WERI-Rb-1 (cell line): ENCODE measurements around the gene ACOD1.

ENCODE experiments used
- DNase-seq: peaks from one replicate; pipeline ENCODE4 v3.0.0-alpha.2; 2020
- H3K27ac ChIP-seq: fragments of 250-450 bp; sonication (Bioruptor Pico); 2 replicates; pipeline ENCODE4 v1.5.1; 2020; ENCODE audit warnings: mild to moderate bottlenecking, moderate library complexity
- H3K27me3 ChIP-seq: fragments of 250-450 bp; sonication (Bioruptor Pico); 2 replicates; pipeline ENCODE4 v1.5.1; 2021; ENCODE audit warnings: mild to moderate bottlenecking, low read depth, moderate library complexity; ENCODE audit not compliant: insufficient read depth, severe bottlenecking
- H3K36me3 ChIP-seq: fragments of 250-450 bp; sonication (Bioruptor Pico); 2 replicates; pipeline ENCODE4 v1.5.1; 2020; ENCODE audit warnings: mild to moderate bottlenecking, moderate library complexity
- H3K4me3 ChIP-seq: 2 replicates; pipeline ENCODE4 v1.5.1; 2011; ENCODE audit warnings: low read depth, mild to moderate bottlenecking, control low read depth, low read length
- H3K9me3 ChIP-seq: fragments of 250-450 bp; sonication (Bioruptor Pico); 2 replicates; pipeline ENCODE4 v1.5.1; 2021; ENCODE audit warnings: mild to moderate bottlenecking, moderate library complexity; ENCODE audit not compliant: severe bottlenecking
- TF ChIP-seq, protein P1 (sequence below): IDR thresholded peaks from 2 replicates; pipeline ENCODE4 v1.5.1; 2011; ENCODE audit warnings: low read depth, mild to moderate bottlenecking, control low read depth, inconsistent platforms, low read length

Gene ACOD1

DNA sequence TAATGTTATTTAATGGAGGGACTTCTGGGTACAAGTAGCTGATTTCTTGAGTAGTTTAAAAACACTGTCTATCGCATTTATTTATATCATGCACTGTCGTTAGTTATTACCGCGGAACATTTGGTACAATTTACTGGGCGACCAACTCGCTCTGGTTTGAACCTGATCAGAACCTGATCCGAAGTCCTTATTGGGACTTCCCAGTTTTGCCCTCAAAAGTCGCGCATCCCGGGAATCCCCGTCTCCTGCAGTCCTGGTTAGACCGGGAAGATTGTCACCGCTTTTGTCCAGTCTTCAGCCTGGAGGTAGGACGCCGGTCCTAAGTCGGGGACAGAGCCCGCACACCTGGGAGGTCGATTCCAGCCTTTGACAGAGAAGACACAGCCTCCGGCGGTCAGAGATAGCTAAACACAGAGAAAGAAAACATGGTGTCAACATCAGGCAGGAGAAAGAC, 44.3 kb downstream of the ACOD1 start:
- Histone ChIP-seq H3K9me3 (no peaks in the 10 kb centered on the region), H3K36me3 (no peaks in the 10 kb centered on the region), H3K4me3 (peak overlapping the region; percentile 81), H3K27me3 (no peaks in the 10 kb centered on the region), H3K27ac (peak overlapping the region; percentile 58)
- peak; percentile 10 for DNase-seq
- TF ChIP-seq, protein P1, sequence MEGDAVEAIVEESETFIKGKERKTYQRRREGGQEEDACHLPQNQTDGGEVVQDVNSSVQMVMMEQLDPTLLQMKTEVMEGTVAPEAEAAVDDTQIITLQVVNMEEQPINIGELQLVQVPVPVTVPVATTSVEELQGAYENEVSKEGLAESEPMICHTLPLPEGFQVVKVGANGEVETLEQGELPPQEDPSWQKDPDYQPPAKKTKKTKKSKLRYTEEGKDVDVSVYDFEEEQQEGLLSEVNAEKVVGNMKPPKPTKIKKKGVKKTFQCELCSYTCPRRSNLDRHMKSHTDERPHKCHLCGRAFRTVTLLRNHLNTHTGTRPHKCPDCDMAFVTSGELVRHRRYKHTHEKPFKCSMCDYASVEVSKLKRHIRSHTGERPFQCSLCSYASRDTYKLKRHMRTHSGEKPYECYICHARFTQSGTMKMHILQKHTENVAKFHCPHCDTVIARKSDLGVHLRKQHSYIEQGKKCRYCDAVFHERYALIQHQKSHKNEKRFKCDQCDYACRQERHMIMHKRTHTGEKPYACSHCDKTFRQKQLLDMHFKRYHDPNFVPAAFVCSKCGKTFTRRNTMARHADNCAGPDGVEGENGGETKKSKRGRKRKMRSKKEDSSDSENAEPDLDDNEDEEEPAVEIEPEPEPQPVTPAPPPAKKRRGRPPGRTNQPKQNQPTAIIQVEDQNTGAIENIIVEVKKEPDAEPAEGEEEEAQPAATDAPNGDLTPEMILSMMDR = no peak

DNA sequence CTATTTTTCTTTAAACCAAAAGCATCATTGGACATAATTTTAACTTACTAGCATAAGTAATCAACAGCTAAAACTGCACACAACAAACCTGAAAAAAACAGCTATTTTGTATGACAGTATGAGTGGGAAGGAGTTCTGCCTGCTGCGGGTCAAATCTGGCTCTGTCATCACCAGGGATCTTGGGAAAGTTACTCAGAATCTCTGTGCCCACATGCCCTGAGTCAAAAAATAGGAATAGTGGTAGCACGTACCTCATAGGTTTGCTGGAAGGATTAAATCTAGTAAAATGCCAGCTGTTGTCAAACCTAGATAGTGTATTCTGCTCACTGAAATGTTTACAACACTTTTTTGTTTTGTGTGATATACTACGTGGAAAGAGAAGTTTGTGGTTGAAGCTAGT, 44.7 kb downstream of the ACOD1 start:
- Histone ChIP-seq H3K27ac (no peak overlapping the region), H3K9me3 (no peaks in the 10 kb centered on the region), H3K27me3 (no peaks in the 10 kb centered on the region), H3K36me3 (no peaks in the 10 kb centered on the region), H3K4me3 (peak overlapping the region; percentile 81)
- TF ChIP-seq, protein P1 = no peak
- DNase-seq = no peak

DNA sequence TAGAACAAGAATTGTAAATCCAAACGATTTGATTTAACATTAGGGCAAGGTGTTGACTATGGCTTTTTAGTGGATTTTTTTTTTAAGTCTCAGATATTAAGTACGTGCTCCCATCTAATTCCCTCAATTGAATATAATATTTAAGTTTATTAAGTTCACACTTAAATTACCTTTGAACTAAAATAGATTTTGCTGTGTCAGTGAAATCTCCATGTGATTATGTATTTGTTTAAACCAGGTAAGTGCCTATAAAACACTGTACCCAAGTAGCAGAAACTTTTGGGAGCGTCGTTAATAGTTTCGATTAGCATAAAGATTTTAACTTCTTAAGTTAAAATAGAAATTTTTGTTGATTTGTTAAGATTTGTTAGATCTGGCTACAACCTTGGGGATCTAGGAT, 45.2 kb downstream of the ACOD1 start:
- Histone ChIP-seq H3K4me3 (no peak overlapping the region), H3K27me3 (no peaks in the 10 kb centered on the region), H3K27ac (no peak overlapping the region), H3K36me3 (no peaks in the 10 kb centered on the region), H3K9me3 (no peaks in the 10 kb centered on the region)
- DNase-seq = no peak
- TF ChIP-seq, protein P1 = no peak

DNA sequence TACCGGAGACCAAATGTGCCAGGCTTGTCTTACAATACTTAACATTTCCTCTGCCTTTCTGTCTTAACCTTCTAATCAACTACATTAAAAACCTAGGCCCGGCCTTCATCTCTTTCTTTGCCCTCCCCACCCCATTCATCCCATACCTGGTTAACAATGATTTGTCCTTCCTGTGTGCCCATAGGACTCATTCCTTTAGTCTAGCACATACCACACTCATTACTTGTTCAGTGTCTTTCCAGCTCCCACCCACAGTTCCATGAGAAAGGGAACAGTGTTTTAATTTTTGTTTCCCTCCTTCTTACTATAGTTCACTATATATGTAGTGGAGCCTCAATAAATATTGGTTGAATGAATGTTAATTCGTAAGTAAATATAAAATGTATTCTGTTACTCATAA, 46.0 kb downstream of the ACOD1 start:
- no peak for DNase-seq
- Histone ChIP-seq H3K36me3 (no peaks in the 10 kb centered on the region), H3K27me3 (no peaks in the 10 kb centered on the region), H3K9me3 (no peaks in the 10 kb centered on the region), H3K4me3 (no peak overlapping the region), H3K27ac (no peak overlapping the region)
- TF ChIP-seq, protein P1 = no peak

DNA sequence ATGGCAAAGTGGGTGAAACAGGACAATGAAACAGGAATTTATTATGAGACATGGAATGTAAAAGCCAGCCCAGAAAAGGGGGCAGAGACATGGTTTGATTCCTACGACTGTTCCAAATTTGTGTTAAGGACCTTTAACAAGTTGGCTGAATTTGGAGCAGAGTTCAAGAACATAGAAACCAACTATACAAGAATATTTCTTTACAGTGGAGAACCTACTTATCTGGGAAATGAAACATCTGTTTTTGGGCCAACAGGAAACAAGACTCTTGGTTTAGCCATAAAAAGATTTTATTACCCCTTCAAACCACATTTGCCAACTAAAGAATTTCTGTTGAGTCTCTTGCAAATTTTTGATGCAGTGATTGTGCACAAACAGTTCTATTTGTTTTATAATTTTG, 52.2 kb downstream of the ACOD1 start:
- H3K36me3 ChIP-seq = no peaks in the 10 kb centered on the region
- TF ChIP-seq, protein P1 = no peak
- no peak for DNase-seq
- H3K4me3 ChIP-seq = no peak overlapping the region
- no peak overlapping the region for H3K27ac ChIP-seq
- H3K9me3 ChIP-seq = no peaks in the 10 kb centered on the region
- H3K27me3 ChIP-seq = no peaks in the 10 kb centered on the region

DNA sequence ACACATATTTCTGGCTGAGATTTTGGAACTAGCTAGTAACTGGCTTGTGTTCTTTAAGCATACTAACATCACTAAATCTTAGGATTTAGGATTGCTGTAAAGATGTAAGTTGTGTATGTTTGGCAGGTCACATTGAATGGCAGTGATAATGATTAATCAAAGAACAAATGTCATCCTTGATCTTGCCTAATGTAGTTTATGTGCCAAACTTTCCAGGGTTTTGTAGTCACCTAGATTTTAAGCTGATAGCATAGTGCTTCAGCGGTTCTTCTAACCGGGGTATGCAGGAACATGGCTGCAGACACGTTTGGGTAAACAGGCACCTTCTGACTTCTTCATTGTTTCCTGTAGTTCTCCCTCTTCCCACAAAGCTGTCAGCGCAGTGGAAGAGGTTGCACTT, 53.2 kb downstream of the ACOD1 start:
- Histone ChIP-seq H3K27ac (no peak overlapping the region), H3K4me3 (no peak overlapping the region), H3K27me3 (no peaks in the 10 kb centered on the region), H3K9me3 (no peaks in the 10 kb centered on the region), H3K36me3 (no peaks in the 10 kb centered on the region)
- TF ChIP-seq, protein P1 = no peak
- DNase-seq = no peak
